ENCODE measurements around the gene MBOAT1. TPM values are rescaled to one million over a fixed set of nuclear protein-coding genes. Genes with fewer than 3 reads are reported as not detected.
"Not testable (repeated sequence)": the region's sequence is repeated elsewhere in the genome, so short reads cannot be mapped to it uniquely, and the experiment has no call there.

MBOAT1 gene
- total RNA-seq, 1 donor from 2014 or later: 14.8 TPM

DNA sequence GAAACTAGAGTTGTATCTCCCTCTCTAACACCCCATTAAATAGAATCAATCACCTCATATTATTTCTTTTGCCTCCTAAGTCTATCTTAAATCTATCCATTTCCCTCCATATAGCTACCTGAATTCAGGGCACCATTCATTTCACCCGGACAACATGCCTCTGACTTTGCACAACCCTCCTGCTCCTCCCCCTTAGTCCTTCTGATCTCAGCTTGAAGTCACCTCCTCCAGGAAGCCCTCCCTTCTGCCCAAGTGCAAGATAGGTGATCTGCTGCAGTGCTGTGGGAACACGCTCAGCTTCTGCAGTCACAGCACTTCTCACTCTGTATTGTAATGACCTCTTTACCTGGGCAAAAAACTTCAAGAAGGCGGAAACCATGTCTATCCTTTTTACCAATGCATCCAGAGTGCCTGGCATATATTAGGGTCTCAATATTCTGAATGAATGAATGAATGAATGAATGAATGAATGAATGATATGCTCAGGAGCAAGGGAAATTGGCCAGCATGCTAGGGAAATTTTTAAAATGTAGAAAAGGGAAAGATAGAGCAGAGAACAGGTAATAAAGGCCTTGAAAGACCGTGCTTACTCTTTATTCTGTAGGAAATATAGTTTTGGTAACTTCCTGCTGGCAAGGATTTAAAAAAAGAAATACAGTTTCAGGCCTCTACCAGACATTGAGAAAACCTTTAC is 41.7 kb downstream of the MBOAT1 start:
- no peak for DNase-seq (ENCODE audit: low read depth in 2 of 2)

DNA sequence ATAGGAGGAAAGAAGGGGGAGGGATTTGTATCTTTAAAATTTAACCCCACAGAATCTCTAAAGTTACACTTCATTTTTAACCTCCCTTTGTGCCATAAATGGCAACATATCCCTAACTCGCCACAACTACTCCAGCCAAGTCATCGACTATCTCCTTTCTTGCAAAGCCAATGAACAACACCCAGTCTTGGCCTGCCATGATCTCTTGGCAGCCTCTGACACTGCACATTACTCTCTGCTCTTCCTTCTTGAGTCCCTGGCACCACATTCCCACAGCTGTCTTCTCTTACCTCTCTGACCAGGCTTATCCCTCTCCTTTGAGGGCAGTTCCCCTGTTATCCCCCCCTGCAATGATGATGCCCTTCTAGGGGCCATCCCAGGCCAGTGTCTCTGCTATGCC is 42.5 kb downstream of the MBOAT1 start:
- no peak for DNase-seq (ENCODE audit: low read depth in 2 of 2)

DNA sequence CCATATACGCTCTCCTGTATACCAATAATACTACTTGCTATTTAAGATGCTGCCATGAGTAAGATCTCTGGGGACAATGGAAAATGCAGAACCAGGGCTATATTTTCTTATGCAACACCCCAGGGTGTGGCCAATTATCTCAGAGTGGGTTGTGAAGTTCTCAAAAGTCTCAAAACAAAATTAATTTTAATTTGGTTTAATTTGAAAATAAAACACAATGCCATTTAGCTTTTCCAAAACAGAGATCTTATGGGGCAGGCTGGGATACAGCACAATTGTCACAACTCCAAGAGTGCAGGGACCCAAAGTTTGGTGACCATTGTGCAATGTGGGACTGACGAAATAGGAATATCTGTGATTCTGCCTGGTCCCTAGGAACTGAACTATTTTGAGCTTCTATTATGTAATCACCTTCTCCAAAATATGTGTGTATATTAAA is 43.1 kb downstream of the MBOAT1 start:
- DNase-seq (ENCODE audit: low read depth in 2 of 2): no peak

GRCh38 chr6:20168690-20169089 is 43.6 kb downstream of the MBOAT1 start:
- no peak for DNase-seq (ENCODE audit: low read depth in 2 of 2)

DNA sequence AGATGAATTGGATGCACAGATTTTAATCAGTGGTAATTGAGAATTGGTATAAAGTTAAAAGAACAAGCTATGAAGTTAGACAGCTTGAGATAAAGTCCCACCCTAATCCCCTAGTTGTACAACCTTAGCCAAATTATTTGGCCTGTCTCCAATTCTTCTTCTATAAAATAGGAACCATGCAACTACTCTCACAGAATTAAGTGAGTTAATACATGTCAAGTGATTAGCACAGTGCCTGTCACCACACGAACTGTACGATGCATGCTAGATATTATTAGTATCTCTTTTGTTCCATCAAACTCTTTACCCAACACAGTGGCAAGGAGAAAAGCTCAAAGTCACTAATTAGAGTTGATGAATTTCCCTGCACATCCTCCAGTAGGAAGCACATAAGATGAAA is 44.7 kb downstream of the MBOAT1 start:
- no peak for DNase-seq (ENCODE audit: low read depth in 2 of 2)

GRCh38 chr6:20166210-20166609 is 46.1 kb downstream of the MBOAT1 start:
- DNase-seq (ENCODE audit: low read depth in 2 of 2): no peak

DNA sequence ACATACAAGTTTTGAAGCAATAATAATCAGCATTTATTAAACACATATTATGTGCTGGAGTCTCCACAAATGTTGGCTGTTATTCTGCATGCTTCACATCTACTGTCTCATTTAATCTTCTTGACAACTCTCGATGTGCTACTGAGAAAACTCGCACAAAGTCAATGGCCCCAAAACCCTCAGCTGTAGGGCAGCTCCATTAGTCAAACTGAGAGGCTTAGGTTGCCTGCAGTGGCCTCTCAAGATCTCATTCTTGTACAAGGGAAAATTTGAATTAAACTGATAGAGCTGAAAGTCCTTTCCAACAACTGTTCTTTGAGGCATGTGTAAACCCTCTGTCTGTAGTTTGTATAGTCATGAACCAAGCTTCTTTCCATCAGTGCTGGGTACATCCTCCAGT is 49.8 kb downstream of the MBOAT1 start:
- no peak for DNase-seq (ENCODE audit: low read depth in 2 of 2)

DNA sequence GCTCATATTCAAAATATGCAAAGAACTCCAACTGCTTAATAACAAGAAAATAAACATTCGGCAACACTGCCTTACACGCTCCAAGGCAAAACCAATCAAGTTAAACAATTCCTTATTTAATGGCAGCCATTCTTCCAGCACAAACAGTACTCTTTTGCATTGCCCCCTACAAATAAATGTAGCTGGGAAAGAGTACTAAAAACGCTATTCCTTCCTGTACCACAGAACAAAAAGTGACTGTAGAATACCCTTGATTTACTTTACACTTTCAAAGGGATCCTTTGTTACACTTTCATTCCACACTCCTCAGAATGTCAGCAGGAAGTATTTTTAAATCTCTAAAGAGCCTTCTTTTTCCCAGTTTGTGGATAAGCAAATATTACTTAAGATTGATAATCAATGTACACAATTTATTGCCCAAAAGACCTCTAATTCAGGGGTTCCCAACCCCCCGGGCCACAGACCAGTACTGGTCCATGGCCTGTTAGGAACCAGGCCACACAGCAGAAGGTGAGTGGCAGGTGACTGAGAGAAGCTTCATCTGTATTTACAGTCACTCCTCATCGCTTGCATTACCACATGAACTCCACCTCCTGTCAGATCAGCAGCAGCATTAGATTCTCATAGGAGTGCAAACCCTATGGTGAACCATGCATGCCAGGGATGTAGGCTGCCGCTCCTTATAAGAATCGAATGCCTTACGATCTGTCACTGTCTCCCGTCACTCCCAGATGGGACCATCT is 51.6 kb downstream of the MBOAT1 start:
- no peak for DNase-seq (ENCODE audit: low read depth in 2 of 2)

GRCh38 chr6:20159781-20160540 is 52.3 kb downstream of the MBOAT1 start:
- no peak for DNase-seq (ENCODE audit: low read depth in 2 of 2)

- DNase-seq (ENCODE audit: low read depth in 2 of 2): no peak
Measured at GRCh38 chr6:20159098-20159497, 53.2 kb downstream of the MBOAT1 start.

GRCh38 chr6:20158676-20159075 is 53.6 kb downstream of the MBOAT1 start:
- DNase-seq (ENCODE audit: low read depth in 2 of 2): no peak

DNA sequence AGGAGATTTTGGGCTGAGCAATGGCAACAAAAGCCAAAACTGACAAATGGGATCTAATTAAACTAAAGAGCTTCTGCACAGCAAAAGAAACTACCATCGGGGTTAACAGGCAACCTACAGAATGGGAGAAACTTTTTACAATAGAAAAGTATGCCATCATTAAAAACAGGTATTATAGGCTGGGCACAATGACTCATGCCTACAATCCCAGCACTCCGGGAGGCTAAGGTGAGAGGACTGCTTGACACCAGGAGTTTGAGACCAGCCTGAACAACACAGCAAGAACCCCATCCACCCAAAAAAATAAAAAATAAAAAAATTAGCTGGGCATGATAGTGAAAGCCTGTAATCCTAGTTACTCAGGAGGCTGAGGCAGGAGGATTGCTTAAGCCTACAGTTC is 55.4 kb downstream of the MBOAT1 start:
- no peak for DNase-seq (ENCODE audit: low read depth in 2 of 2)

GRCh38 chr6:20154753-20155152 is 57.5 kb downstream of the MBOAT1 start:
- peak in 1 of 2 donors; percentile 25 for DNase-seq (ENCODE audit: low read depth in 2 of 2)

DNA sequence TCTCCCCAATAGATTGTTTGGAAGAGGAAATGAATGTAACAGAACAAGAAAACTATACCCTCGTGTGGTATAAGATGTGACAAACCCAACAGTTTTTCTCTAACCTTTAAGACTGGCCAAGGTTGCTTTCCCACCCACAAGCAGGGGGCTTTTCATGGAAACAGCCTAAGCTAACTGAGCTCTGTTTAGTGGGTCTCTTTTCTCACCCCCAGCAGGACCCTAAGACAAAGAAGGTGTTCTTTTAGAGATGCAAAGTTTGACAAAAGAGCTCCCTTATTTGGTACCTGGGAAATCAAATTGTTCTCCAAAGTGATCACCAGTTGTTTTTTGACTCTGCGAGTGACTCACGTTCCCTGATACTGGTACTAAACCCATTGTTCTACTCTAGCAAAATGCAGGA is 59.1 kb downstream of the MBOAT1 start:
- peak in 1 of 2 donors; percentile 25 for DNase-seq (ENCODE audit: low read depth in 2 of 2)

GRCh38 chr6:20148433-20148832 is 63.8 kb downstream of the MBOAT1 start:
- DNase-seq (ENCODE audit: low read depth in 2 of 2): peak; percentile 15 to 41

GRCh38 chr6:20147469-20147868 is 64.8 kb downstream of the MBOAT1 start:
- DNase-seq (ENCODE audit: low read depth in 2 of 2): no peak

DNA sequence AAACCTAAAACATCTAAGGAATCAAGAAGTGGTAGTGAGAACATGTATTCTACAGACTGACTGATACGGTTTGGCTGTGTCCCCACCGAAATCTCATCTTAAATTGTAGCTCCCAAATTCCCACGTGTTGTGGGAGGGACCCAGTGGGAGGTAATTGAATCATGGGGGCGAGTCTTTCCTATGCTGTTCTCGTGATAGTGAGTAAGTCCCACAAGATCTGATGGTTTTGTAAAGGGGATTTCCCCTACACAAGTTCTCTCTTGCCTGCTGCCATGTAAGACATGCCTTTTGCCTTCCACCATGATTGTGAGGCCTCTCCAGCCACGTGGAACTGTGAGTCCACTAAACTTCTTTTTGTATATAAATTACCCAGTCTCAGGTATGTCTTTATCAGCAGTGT is 65.4 kb downstream of the MBOAT1 start:
- DNase-seq (ENCODE audit: low read depth in 2 of 2): not testable (repeated sequence)

DNA sequence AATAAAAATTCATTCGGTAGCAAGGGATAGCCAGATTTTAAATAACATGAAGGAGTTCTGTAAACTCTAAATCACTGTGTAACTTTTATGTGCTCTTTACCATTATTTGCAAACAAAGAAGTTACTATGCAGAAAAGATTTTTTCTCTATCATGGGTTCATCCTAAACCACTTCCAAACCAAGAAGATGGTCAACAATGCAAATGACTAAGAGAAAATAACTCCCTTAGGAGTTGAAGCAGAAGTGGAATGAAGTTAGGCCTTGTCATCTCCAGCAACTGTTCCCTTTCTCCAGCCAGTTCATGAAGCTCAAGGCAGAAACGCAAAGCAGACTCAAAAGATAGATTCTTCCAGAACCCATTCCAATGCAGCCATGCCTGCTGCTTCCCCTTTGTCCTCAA is 66.0 kb downstream of the MBOAT1 start:
- DNase-seq (ENCODE audit: low read depth in 2 of 2): no peak

GRCh38 chr6:20142866-20143265 is 69.4 kb downstream of the MBOAT1 start:
- DNase-seq (ENCODE audit: low read depth in 2 of 2): no peak

GRCh38 chr6:20141931-20142330 is 70.3 kb downstream of the MBOAT1 start:
- no peak for DNase-seq (ENCODE audit: low read depth in 2 of 2)

- DNase-seq (ENCODE audit: low read depth in 2 of 2): not testable (repeated sequence)
Measured at GRCh38 chr6:20139127-20139963, 72.9 kb downstream of the MBOAT1 start.
